Activated naive CD8-positive, alpha-beta T cell treated with anti-CD3 and anti-CD28 coated beads, Interleukin-2, amount 50 U/mL, for 24 hours (primary cell): ENCODE results near the gene USH1G.
"Not testable (repeated sequence)": the region's sequence is repeated elsewhere in the genome, so short reads cannot be mapped to it uniquely, and the experiment has no call there.

ENCODE experiments used
- ATAC-seq: fragments of 150-1000 bp; cut with Tn5 transposase; one replicate; pipeline ENCODE4 v1.10.0; 2021
- DNase-seq: peaks from one replicate; pipeline ENCODE4 v3.0.0; 2021
- H3K27ac Mint-ChIP-seq: one replicate; pipeline ENCODE4 v1.8.0; 2021; ENCODE audit warnings: mild to moderate bottlenecking, mixed read lengths
- H3K27me3 Mint-ChIP-seq: one replicate; pipeline ENCODE4 v1.8.0; 2021; ENCODE audit warnings: mixed read lengths
- H3K36me3 Mint-ChIP-seq: one replicate; pipeline ENCODE4 v1.8.0; 2021; ENCODE audit warnings: low read depth, mixed read lengths
- H3K4me1 Mint-ChIP-seq: one replicate; pipeline ENCODE4 v1.8.0; 2021; ENCODE audit warnings: mixed read lengths
- H3K4me3 Mint-ChIP-seq: one replicate; pipeline ENCODE4 v1.8.0; 2021; ENCODE audit warnings: mild to moderate bottlenecking, moderate library complexity, mixed read lengths
- H3K9me3 Mint-ChIP-seq: one replicate; pipeline ENCODE4 v1.8.0; 2021; ENCODE audit warnings: mixed read lengths

The USH1G gene

DNA sequence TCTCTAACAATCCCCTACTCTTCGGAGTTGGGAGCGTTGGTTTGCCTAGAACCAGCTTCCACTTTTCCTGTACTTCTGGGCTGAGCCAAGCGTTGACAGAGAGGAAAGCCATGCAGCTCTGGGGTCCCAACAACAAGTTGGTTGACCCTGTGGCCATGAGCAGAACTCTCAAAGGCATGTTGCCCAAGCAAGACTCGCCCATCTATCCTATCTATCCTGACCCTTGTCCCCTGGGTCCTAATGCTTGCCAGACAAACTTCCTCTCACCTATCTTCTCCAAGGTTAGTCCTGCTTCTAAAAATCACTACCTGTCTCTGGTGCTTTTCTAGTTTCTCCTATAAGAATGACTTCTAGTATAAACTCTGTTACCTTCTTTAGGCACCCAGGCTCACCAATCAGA, 14.0 kb downstream of the USH1G start:
- DNase-seq, H3K9me3 Mint-ChIP-seq, H3K36me3 Mint-ChIP-seq, H3K27ac Mint-ChIP-seq, H3K4me3 Mint-ChIP-seq, ATAC-seq, H3K4me1 Mint-ChIP-seq, H3K27me3 Mint-ChIP-seq: not testable (repeated sequence)

DNA sequence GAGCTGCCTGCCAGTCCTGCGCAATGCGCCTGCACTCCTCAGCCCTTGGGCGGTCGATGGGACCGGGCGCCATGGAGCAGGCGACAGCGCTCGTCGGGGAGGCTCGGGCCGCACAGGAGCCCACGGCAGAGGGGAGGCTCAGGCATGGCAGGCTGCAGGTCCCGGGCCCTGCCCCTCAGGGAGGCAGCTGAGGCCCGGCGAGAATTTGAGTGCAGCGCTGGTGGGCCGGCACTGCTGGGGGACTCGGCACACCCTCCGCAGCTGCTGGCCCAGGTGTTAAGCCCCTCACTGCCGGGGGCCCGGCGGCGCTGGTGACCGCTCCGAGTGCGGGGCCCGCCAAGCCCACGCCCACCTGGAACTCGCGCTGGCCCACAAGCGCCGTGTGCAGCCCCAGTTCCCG, 16.0 kb downstream of the USH1G start:
- ATAC-seq, result no peak
- Mint-ChIP-seq H3K4me1 (no peaks in the 10 kb centered on the region), H3K27me3 (peaks cover 7% of the 10 kb centered on the region), H3K36me3 (no peaks in the 10 kb centered on the region), H3K27ac (no peak overlapping the region), H3K9me3 (no peaks in the 10 kb centered on the region), H3K4me3 (no peak overlapping the region)
- no peak for DNase-seq

DNA sequence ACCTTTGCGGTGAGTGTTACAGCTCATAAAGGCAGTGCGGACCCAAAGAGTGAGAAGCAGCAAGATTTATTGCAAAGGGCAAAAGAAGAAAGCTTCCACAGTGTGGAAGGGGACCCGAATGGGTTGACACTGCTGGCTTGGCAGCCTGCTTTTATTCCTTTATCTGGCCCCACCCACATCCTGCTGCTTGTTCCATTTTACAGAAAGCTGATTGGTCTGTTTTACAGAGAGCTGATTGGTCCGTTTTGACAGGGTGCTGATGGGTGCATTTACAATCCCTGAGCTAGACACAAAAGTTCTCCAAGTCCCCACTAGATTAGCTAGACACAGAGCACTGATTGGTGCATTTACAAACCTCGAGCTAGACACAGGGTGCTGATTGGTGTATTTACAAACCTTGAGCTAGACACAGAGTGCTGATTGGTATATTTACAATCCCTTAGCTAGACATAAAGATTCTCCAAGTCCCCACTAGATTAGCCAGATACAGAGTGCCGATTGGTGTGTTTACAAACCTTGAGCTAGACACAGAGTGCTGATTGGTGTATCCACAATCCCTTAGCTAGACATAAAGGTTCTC, 16.8 kb downstream of the USH1G start:
- H3K9me3 Mint-ChIP-seq, ATAC-seq: not testable (repeated sequence)

DNA sequence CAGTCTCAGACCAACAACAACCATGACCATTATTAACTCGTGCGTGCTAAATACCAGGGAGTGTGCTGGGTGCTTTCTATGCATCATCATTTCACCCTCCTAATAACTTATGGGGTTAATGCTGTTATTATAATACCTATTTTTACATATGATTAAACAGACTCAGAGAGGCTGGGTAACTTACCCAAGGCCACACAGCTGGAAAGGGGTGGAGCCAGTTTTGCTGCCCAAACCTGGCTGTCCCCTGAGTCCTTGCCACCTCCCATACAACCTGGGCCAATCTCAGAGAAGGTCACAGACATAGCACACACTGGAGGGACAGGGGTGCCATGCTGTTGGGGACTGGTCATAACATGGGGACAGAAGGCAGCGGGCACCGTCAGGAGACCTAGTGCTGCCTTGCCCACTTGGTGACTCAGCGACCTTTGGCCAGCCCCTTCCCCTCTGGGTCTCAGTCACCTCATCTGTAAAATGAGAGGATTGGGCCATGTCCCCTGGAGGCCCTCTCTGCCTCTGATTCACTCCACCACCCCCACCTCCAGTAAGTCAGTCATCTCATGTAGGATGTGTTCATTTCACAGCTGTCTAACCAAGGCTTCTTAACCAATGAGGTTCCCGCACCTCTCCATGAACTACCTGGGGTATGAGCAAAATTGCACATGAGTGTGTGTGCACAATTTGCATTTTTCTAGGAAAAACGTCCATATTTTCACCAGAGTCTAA, 18.2 kb downstream of the USH1G start:
- ATAC-seq (no peak), DNase-seq (no peak)
- H3K27me3 Mint-ChIP-seq, result peaks cover 13% of the 10 kb centered on the region
- H3K36me3 Mint-ChIP-seq, result no peaks in the 10 kb centered on the region
- no peaks in the 10 kb centered on the region for H3K9me3 Mint-ChIP-seq
- H3K27ac Mint-ChIP-seq, result no peak overlapping the region
- H3K4me3 Mint-ChIP-seq, result no peak overlapping the region
- no peaks in the 10 kb centered on the region for H3K4me1 Mint-ChIP-seq

More for the DNA sequence above, 16.8 kb downstream of the USH1G start:
- not testable (repeated sequence) for H3K27ac Mint-ChIP-seq, H3K36me3 Mint-ChIP-seq, DNase-seq, H3K4me1 Mint-ChIP-seq, H3K4me3 Mint-ChIP-seq
- H3K27me3 Mint-ChIP-seq, result peaks cover 13% of the 10 kb centered on the region

DNA sequence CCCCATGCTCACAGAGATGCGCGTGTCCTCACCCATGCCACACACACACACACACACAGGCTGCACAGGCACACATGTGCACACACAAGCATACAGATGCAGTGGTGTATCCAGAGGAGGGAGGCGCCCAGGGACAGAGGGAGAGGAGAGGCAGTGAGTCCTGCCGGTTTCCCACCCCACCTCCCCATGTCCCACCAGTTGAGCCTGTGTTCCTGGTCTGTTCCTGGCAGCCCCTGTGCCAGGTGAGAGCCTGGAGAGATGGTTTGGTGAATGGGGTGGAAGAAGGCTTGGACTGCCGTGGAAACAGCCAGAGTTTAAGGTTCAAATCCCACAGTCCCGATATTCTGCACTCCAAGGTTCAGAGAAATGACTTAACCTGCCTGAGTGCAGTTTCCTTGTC, 19.4 kb downstream of the USH1G start:
- no peak overlapping the region for H3K4me3 Mint-ChIP-seq
- H3K4me1 Mint-ChIP-seq, result no peaks in the 10 kb centered on the region
- no peaks in the 10 kb centered on the region for H3K36me3 Mint-ChIP-seq
- no peak overlapping the region for H3K27ac Mint-ChIP-seq
- peaks cover 13% of the 10 kb centered on the region for H3K27me3 Mint-ChIP-seq
- ATAC-seq (no peak), DNase-seq (no peak)
- H3K9me3 Mint-ChIP-seq, result no peaks in the 10 kb centered on the region

DNA sequence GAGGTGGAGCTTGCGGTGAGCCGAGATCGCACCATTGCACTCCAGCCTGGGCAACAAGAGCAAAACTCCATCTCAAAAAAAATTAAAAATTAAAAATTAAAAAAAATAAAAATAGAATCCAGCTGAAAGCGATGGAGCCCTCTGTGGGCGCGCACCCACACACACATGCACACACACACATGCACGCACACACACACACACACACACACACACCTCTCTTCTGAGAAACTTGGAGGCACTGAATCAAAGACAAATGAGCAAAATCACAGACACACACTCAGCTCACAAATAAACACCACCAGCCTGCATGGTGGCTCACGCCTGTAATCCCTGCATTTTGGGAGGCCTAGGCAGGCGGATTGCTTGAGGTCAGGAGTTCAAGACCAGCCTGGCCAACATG, 20.0 kb downstream of the USH1G start:
- Mint-ChIP-seq H3K4me3 (no peak overlapping the region), H3K27me3 (peaks cover 13% of the 10 kb centered on the region), H3K36me3 (no peaks in the 10 kb centered on the region), H3K4me1 (no peaks in the 10 kb centered on the region), H3K9me3 (no peaks in the 10 kb centered on the region), H3K27ac (no peak overlapping the region)
- no peak for DNase-seq
- ATAC-seq, result no peak

DNA sequence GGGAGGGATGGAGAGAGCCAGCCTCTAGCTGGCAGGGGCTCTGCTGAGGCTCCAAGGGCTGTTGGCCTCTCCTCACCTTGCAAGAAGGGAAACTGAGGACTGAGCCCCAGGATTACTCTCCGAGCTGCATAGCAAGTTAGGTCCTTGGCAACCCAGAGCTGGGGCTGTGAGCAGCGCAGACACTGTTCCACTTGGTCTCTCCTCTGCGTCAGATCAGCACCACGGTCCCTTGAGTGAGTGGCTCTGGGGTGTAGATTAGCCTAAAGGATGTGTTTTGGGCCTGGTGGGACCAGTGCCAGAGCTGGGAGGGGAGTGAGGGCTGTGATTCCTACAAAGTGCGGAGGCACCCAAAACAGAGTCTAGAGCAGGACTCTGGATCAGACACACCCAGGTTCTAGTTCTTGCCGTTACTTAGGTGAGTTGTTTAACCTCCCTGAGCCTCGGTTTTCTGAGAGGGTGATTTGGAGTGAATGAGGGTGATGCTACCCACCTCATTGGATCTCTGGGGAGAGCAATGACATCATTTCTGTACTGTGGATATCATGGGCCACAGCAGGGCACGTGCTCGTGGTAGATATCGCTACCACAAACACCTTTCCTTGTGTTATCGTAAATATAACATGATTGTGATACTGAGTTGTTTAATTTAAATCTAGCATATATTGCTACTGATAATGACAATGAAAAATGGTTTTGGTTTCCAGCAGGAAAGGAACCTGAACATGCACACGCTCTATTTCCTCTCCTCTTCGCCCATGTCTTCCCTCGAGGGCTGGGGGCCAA, 21.5 kb downstream of the USH1G start:
- Mint-ChIP-seq H3K4me1 (no peaks in the 10 kb centered on the region), H3K27me3 (peaks cover 15% of the 10 kb centered on the region), H3K27ac (no peak overlapping the region), H3K4me3 (no peak overlapping the region), H3K36me3 (no peaks in the 10 kb centered on the region), H3K9me3 (no peaks in the 10 kb centered on the region)
- no peak for DNase-seq
- no peak for ATAC-seq

DNA sequence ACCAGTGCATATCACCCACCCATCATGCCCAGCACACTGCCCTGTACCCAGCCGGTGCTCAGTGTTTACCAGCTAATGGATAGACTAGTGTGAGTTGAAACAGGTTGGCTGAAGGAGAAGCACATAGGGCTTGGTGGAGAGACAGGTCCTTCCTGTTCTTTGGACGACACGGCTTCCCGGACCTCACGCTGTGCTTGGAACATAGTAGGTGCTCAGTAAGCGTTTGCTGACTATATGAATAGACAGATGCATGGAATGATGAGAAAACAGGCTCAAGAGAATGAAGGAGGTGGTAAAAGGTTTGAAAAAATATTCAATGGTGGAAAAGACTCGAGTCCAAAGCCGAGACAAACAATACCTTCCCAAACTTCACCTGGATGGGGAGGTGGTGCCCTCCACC, 22.8 kb downstream of the USH1G start:
- no peaks in the 10 kb centered on the region for H3K36me3 Mint-ChIP-seq
- peaks cover 26% of the 10 kb centered on the region for H3K27me3 Mint-ChIP-seq
- no peak for ATAC-seq

DNA sequence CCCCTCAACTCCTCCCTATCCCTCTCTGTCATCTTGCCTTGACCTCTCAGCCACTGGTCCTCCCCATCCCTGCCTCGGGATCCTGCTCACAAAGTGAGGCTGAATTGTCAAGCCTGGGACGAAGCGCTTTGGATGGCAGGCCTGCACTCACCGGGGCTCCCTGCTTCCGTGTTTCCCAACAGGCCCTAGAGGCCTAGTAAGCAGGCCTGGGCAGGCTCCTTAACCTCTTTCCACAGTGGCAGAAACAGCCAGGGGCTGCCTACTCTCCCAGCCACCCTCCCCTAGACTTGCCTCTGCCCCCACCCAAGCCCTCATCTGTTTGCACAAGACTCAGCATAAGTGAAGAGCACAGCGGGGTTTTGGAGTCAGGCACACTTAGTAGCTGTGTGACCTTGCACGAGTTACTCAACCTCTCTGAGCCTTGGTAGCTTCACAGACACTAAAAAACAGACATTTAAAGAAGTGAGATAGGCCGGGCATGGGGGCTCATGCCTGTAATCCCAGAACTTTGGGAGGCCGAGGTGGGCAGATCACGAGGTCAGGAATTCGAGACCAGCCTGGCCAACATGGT, 24.6 kb downstream of the USH1G start:
- Mint-ChIP-seq H3K36me3 (no peaks in the 10 kb centered on the region), H3K9me3 (no peaks in the 10 kb centered on the region), H3K27ac (no peak overlapping the region), H3K27me3 (peaks cover 36% of the 10 kb centered on the region), H3K4me3 (no peak overlapping the region), H3K4me1 (peaks cover 3% of the 10 kb centered on the region)
- DNase-seq (no peak), ATAC-seq (no peak)

More for the DNA sequence above, 22.8 kb downstream of the USH1G start:
- H3K4me3 Mint-ChIP-seq, result no peak overlapping the region
- no peaks in the 10 kb centered on the region for H3K4me1 Mint-ChIP-seq
- H3K27ac Mint-ChIP-seq, result no peak overlapping the region
- no peak for DNase-seq
- no peaks in the 10 kb centered on the region for H3K9me3 Mint-ChIP-seq

DNA sequence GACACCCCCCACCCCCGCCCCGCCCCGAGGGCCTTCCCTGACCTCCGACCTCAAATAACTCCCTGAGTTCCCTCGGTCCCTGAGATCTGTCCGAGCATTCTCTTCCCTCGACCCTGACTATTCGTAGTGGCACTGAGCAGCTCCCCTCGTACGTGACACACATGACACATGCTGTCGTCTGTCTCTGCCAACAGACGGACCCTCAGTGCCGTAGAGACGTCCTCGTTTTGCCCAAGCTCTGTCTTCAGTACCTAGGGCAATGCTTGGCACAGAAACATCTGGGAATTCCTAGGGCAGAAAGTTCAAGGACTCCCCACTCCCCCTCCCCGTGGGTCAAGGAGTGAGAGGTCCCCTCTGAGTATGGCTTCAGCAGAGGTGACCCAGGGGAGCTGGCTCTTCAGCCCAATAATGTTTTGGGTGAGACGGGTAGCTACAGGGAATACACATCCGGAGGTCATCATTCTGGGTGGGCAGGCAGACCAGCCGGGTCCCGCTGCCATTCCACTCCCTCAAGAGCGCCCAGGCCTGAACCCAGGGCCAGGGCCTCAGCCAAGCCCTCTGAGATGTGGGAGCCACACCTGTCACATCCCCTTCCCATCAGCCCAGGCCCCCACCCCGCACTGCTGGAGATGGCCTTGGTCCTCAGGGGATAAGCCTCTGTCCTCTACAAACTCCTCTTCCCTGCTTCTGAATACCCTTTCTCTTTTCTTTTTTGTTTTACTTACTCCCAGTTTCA, 29.0 kb downstream of the USH1G start:
- DNase-seq, result no peak
- no peaks in the 10 kb centered on the region for H3K9me3 Mint-ChIP-seq
- H3K27ac Mint-ChIP-seq, result no peak overlapping the region
- H3K4me3 Mint-ChIP-seq, result peak overlapping the region; percentile 28
- peaks cover 3% of the 10 kb centered on the region for H3K4me1 Mint-ChIP-seq
- no peak for ATAC-seq
- peaks cover 40% of the 10 kb centered on the region for H3K27me3 Mint-ChIP-seq
- no peaks in the 10 kb centered on the region for H3K36me3 Mint-ChIP-seq

DNA sequence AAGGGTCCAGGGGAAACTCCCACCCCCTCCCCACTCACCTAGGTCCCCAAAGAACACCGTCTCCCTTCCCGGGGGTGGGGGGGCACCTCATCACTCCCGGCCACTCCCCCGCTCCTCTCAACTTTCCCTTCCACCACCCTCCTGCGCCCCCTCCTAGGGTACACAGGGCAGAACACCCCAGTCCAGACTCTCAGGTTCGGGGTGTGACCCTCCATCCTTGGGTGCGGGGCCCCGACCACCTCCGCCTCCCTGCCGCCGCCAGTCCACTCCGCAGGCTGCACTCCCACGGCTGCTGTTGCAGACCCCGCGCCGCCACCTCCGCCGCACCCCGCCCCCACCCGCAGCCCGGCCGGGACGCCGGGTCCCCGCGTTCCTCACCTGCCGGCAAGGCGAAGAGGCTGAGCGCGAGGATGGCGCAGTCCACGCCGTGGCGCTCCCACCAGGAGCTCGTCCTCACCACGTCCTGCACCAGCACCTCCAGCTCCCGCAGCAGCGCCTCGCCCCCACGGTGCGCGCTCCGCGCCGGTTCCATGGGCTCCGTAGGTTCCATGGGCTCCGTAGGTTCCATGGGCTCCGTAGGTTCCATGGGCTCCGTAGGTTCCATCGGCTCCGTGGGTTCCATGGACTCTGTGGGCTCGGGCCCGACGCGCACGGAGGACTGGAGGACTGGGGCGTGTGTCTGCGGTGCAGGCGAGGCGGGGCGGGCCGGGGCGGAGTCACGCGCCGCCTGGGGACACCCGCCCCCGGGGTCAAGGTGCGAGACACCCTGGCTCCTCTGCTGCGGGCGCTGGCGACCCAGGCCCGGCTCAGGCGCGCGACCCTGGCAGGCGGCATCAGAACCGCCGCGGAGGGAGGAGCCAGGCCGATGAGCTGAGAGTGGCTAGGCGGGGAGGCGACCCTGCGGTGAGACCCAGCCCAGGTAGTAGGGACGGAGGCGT, 29.8 kb downstream of the USH1G start, which contains the start of gene FADS6:
TSS of gene FADS6 (minus strand) at position 660 of the 938 bp plus-strand sequence. CDS start at position 622, 38 bp downstream.
- H3K4me3 Mint-ChIP-seq, result peak within 1 kb of the TSS; percentile 28
- no peak within 1 kb of the TSS for H3K27ac Mint-ChIP-seq
- ATAC-seq (no peak), DNase-seq (no peak)
- H3K27me3 Mint-ChIP-seq, result peaks cover 40% of the 10 kb centered on the region
- H3K4me1 Mint-ChIP-seq, result peaks cover 3% of the 10 kb centered on the region
- H3K36me3 Mint-ChIP-seq, result no peaks in the 10 kb centered on the region
- no peaks in the 10 kb centered on the region for H3K9me3 Mint-ChIP-seq

DNA sequence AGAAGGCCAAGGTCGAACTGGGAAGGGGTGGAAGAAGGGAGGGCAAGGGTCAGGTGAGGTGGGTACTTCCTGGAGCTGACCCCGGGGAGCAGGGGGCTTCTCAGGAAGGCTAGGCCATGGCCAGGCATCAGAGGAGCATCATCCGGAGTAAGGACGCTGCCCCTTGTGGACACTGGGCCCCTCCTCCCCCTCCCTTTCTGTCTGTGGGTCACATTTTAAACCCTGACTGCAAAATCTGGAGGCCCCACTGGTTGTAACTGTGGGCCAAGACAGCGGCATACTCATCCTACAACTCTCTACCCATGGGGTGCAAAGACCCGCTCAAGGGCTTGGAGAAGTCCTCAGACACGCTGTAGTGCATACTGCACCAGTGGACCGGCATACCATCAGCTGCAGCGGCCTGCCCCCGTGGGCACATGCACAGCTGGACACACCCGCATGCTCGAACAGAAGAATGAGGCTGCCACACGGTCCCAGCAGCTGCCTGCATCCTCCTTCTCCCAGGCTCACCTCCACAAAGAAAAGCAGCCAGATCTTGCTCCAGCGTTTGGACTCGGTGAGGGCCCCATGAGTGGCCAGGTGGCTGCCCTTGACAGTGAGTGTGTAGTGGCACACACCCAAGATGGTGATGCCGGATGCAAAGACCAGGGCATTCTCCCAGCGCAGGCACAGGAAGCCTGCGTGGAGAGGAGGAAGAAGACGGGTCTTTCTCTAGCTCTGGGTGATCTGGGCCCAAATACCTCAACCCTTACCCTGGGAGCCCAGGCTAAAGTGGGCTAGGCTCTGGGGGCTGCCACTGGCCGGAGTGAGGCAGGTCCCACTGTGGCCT, 30.8 kb downstream of the USH1G start:
- peaks cover 40% of the 10 kb centered on the region for H3K27me3 Mint-ChIP-seq
- no peak overlapping the region for H3K27ac Mint-ChIP-seq
- DNase-seq (no peak), ATAC-seq (no peak)
- no peaks in the 10 kb centered on the region for H3K9me3 Mint-ChIP-seq
- H3K4me3 Mint-ChIP-seq, result no peak overlapping the region
- no peaks in the 10 kb centered on the region for H3K36me3 Mint-ChIP-seq
- peaks cover 3% of the 10 kb centered on the region for H3K4me1 Mint-ChIP-seq

DNA sequence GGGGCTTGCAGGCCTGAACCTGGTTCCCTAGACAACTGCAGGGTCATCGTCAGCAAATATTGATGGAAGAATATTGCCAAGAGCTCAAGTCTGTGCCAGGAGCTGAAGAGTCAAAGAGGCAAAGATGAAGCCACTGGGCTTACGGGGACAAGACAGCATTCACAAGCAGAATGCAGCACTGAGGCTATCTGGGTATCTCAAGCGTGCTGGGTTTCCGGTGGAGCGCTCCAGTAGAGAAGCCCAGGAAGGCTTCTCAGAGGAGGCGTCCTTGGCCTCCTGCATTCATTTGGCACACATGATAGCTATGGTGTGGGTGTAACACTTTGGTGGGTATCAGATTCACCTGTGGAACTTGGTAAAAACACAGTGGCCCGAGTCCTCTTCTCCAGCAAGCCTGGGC, 32.5 kb downstream of the USH1G start:
- no peak for DNase-seq
- H3K9me3 Mint-ChIP-seq, result no peaks in the 10 kb centered on the region
- H3K27me3 Mint-ChIP-seq, result peaks cover 37% of the 10 kb centered on the region
- ATAC-seq, result no peak
- no peak overlapping the region for H3K27ac Mint-ChIP-seq
- H3K4me3 Mint-ChIP-seq, result no peak overlapping the region
- no peaks in the 10 kb centered on the region for H3K36me3 Mint-ChIP-seq
- peaks cover 3% of the 10 kb centered on the region for H3K4me1 Mint-ChIP-seq
